Vagina (tissue), 2 donors: ENCODE results near the gene NT5DC2. TPM values are rescaled to one million over a fixed set of nuclear protein-coding genes. Genes with fewer than 3 reads are reported as not detected.

Experiments used
- DNase-seq, 2 donors: peaks; one replicate each; pipeline ENCODE4 v3.0.0-alpha.2; 2017; ENCODE audit errors: extremely low spot score in 2 of 2
- H3K27ac ChIP-seq: fragments of 200-600 bp; sonication (generic); one replicate; pipeline ENCODE4 v1.5.1; 2019
- H3K27me3 ChIP-seq: fragments of 200-600 bp; sonication (generic); one replicate; pipeline ENCODE4 v1.5.1; 2019
- H3K36me3 ChIP-seq, 2 donors: fragments of 200-600 bp; sonication (generic); one replicate each; pipeline ENCODE4 v1.5.1; 2017 to 2019
- H3K4me1 ChIP-seq: fragments of 200-600 bp; sonication (generic); one replicate; pipeline ENCODE4 v1.5.1; 2019
- H3K4me3 ChIP-seq, 2 donors: fragments of 200-600 bp; sonication (generic); 1 replicate in 1 of 2; 2 replicates in 1 of 2; pipeline ENCODE4 v1.5.1; 2016 to 2019
- H3K9me3 ChIP-seq: fragments of 200-600 bp; sonication (generic); one replicate; pipeline ENCODE4 v1.5.1; 2019
- POLR2A ChIP-seq, 2 donors: fragments of 450-650 bp; IDR thresholded peaks; one replicate each; pipeline ENCODE4 v1.6.1; 2017; ENCODE audit warnings: antibody characterized with exemption in 2 of 2, mild to moderate bottlenecking in 2 of 2, moderate library complexity in 2 of 2
- POLR2AphosphoS5 ChIP-seq, 2 donors: sonication (generic); formaldehyde crosslinking; IDR thresholded peaks; one replicate each; pipeline ENCODE4 v1.9.0; 2017; ENCODE audit warnings: antibody characterized with exemption in 2 of 2, mild to moderate bottlenecking in 2 of 2, low read depth in 1 of 2; ENCODE audit not compliant: insufficient read depth in 1 of 2
- intact Hi-C: fragments of 100-400 bp; cut with DNase I; formaldehyde crosslinking; loops from one replicate; pipeline ENCODE4 v1.15.1; 2023
- total RNA-seq: library from RNA; depleted of rRNA; stranded (reverse); fragments of >200 nt; gene quantifications from one replicate; pipeline ENCODE4 v1.2.3, GENCODE V29; 2016
- TF ChIP-seq, protein P1 (sequence below), 3 experiments: fragments of 450-650 bp in 2 of 3; fragments of 200-600 bp in 1 of 3; sonication (generic) in 1 of 3; IDR thresholded peaks; one replicate each; pipeline ENCODE4 v1.5.1; 2017 to 2019; ENCODE audit warnings: antibody characterized with exemption in 3 of 3, mild to moderate bottlenecking in 2 of 3, moderate library complexity in 2 of 3

Gene NT5DC2
- total RNA-seq, 1 donor from 2014 or later: 63.3 TPM

DNA sequence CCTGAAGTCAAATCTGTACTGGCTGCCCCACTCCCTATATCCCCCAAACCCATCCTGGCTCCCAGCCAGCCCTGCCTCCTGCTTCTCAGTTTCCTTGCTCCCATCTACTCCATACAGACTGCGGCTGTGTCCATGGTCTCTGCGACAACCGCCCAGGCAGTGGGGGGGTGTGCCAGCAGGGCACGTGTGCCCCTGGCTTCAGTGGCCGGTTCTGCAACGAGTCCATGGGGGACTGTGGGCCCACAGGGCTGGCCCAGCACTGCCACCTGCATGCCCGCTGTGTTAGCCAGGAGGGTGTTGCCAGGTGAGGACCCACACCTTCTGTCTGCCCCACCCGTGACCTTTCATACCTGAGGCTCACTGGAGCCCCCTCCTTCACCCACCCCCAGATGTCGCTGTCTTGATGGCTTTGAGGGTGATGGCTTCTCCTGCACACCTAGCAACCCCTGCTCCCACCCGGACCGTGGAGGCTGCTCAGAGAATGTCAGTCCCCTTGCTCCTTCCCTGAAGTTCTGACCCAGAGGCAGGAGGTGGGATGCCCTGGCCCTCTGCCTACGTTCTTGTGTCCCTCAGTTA, 23.8 kb downstream of the NT5DC2 start:
- H3K27ac ChIP-seq: no peak overlapping the region
- TF ChIP-seq, protein P1, sequence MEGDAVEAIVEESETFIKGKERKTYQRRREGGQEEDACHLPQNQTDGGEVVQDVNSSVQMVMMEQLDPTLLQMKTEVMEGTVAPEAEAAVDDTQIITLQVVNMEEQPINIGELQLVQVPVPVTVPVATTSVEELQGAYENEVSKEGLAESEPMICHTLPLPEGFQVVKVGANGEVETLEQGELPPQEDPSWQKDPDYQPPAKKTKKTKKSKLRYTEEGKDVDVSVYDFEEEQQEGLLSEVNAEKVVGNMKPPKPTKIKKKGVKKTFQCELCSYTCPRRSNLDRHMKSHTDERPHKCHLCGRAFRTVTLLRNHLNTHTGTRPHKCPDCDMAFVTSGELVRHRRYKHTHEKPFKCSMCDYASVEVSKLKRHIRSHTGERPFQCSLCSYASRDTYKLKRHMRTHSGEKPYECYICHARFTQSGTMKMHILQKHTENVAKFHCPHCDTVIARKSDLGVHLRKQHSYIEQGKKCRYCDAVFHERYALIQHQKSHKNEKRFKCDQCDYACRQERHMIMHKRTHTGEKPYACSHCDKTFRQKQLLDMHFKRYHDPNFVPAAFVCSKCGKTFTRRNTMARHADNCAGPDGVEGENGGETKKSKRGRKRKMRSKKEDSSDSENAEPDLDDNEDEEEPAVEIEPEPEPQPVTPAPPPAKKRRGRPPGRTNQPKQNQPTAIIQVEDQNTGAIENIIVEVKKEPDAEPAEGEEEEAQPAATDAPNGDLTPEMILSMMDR (IDR thresholded peaks at IDR 0.05): no peak
- TF ChIP-seq POLR2AphosphoS5 (IDR thresholded peaks at IDR 0.05; ENCODE audit: insufficient read depth in 1 of 2, low read depth in 1 of 2) (no peak), POLR2A (IDR thresholded peaks at IDR 0.05) (no peak)
- no peaks in the 10 kb centered on the region for H3K9me3 ChIP-seq
- H3K27me3 ChIP-seq: no peaks in the 10 kb centered on the region
- H3K4me1 ChIP-seq: no peaks in the 10 kb centered on the region
- DNase-seq: no peak
- H3K4me3 ChIP-seq: no peak overlapping the region
- no peaks in the 10 kb centered on the region for H3K36me3 ChIP-seq
- intact Hi-C loops: no loop called here

GRCh38 chr3:52507359-52507758, 26.3 kb downstream of the NT5DC2 start:
- H3K4me1 ChIP-seq: no peaks in the 10 kb centered on the region
- TF ChIP-seq POLR2AphosphoS5 (IDR thresholded peaks at IDR 0.05; ENCODE audit: insufficient read depth in 1 of 2, low read depth in 1 of 2): no peak
- no peak overlapping the region for H3K4me3 ChIP-seq
- no peak overlapping the region for H3K27ac ChIP-seq
- H3K36me3 ChIP-seq: no peaks in the 10 kb centered on the region
- no peaks in the 10 kb centered on the region for H3K27me3 ChIP-seq
- no peaks in the 10 kb centered on the region for H3K9me3 ChIP-seq
- intact Hi-C loops: no loop called here
- no peak for DNase-seq

DNA sequence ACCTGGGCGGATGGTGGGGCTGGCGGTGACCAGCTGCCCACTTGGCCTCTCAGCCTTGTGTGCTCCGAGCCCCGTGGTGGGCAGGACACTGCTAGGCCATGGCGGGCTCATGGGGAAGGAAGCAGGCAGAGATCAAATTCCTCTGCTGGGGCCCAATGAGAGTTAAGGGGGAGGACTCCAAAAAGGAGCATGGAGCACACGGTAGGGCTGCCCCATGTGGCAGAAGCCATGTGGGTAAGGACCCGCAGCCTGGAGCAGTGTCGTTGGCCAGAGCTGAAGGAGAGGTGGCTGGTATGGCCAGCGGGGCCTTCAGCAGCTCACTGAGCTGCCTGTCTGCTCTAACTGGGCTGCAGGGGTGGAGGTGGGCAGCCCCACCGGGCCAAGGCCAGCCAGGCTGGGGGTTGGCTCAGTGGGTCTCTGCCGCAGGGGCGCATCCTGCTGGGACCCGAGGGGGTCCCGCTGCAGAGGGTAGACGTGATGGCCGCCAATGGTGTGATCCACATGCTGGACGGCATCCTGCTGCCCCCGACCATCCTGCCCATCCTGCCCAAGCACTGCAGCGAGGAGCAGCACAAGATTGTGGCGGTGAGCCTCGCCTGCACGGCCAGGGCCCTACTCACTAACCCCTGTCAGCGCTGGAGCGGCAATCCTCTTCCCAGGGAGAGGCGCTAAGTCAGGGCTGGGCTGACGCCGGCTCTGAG, 27.2 kb downstream of the NT5DC2 start:
- Histone ChIP-seq H3K27me3 (no peaks in the 10 kb centered on the region), H3K27ac (no peak overlapping the region), H3K4me1 (no peaks in the 10 kb centered on the region), H3K4me3 (no peak overlapping the region), H3K36me3 (no peaks in the 10 kb centered on the region), H3K9me3 (no peaks in the 10 kb centered on the region)
- intact Hi-C loops: no loop called here
- TF ChIP-seq POLR2A (IDR thresholded peaks at IDR 0.05): no peak
- TF ChIP-seq, protein P1 (IDR thresholded peaks at IDR 0.05): no peak
- TF ChIP-seq POLR2AphosphoS5 (IDR thresholded peaks at IDR 0.05; ENCODE audit: insufficient read depth in 1 of 2, low read depth in 1 of 2): no peak
- DNase-seq: no peak

DNA sequence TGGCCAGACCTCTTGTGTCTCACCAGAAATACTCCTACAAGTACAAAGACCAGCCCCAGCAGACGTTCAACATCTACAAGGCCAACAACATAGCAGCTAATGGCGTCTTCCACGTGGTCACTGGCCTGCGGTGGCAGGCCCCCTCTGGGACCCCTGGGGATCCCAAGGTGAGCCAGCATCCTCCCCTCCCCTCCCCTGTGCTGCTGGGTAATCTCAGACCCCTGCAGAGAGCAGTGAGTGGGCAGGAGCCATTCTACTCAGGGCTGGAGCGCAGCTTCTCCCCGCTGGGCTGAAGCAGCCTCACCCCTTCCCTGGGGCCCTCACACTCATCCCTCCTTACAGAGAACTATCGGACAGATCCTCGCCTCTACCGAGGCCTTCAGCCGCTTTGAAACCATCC, 28.7 kb downstream of the NT5DC2 start:
- DNase-seq: no peak
- no peaks in the 10 kb centered on the region for H3K4me1 ChIP-seq
- intact Hi-C loops: no loop called here
- H3K27me3 ChIP-seq: no peaks in the 10 kb centered on the region
- H3K27ac ChIP-seq: no peak overlapping the region
- TF ChIP-seq POLR2AphosphoS5 (IDR thresholded peaks at IDR 0.05; ENCODE audit: insufficient read depth in 1 of 2, low read depth in 1 of 2) (no peak), POLR2A (IDR thresholded peaks at IDR 0.05) (no peak)
- TF ChIP-seq, protein P1 (IDR thresholded peaks at IDR 0.05): no peak
- no peaks in the 10 kb centered on the region for H3K36me3 ChIP-seq
- no peaks in the 10 kb centered on the region for H3K9me3 ChIP-seq
- no peak overlapping the region for H3K4me3 ChIP-seq

GRCh38 chr3:52503788-52504424, 29.8 kb downstream of the NT5DC2 start:
- no peaks in the 10 kb centered on the region for H3K9me3 ChIP-seq
- TF ChIP-seq POLR2AphosphoS5 (IDR thresholded peaks at IDR 0.05; ENCODE audit: insufficient read depth in 1 of 2, low read depth in 1 of 2): no peak
- no peaks in the 10 kb centered on the region for H3K4me1 ChIP-seq
- H3K27ac ChIP-seq: no peak overlapping the region
- no peak for DNase-seq
- intact Hi-C loops: no loop called here
- H3K36me3 ChIP-seq: no peaks in the 10 kb centered on the region
- no peaks in the 10 kb centered on the region for H3K27me3 ChIP-seq
- no peak overlapping the region for H3K4me3 ChIP-seq
